ENCODE data around the gene EPHA3.

DNA sequence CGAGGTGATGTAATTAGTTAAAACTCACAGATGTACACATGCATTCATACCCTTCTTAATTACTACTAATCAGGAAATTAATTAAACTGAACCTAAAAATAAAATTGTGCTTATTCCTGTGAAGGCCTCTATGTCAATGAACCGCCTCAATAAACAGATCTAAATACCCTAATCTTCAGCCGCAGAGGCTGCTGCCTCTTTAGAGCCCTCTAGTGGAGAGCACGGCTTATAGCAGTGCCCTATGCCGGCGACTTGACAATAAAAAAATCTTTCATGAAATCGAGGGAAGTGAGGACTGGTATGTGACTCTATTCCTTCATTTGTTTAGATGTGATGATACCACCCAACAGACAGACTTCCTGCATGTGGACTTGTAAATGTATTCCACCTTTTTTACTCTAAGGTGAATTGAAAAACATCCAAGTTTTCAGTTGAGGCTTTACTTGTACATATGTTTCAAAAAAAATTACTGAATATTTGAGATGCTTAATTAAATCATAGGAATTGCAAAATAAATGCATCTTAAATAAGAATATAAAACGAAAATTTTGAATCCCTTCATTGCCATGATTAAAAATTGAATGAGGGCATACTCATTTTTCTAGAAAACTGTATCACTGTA is 8.3 kb upstream of the EPHA3 start:
- no peak for TF ChIP-seq POLR2A (IDR thresholded peaks at IDR 0.05; ENCODE audit: low read length)
- no peak for TF ChIP-seq GATA1 (IDR thresholded peaks at IDR 0.05; ENCODE audit: low read depth, low read length)

Data from erythroblast (primary cell).